ENCODE measurements around the gene RB1.

RB1 gene

GRCh38 chr13:48318821-48319511 is 15.4 kb downstream of the RB1 start:
- Histone ChIP-seq H3K27ac (ENCODE audit: low read depth, low read length, poor library complexity, severe bottlenecking) (no peak overlapping the region), H3F3A (ENCODE audit: insufficient read depth, low read length) (no peaks in the 10 kb centered on the region), H3K9me3 (ENCODE audit: low read length) (peaks cover 8% of the 10 kb centered on the region; the same call in 1 of the 2 replicates), H3K36me3 (ENCODE audit: insufficient read depth, low read length) (peaks cover 51% of the 10 kb centered on the region), H2AFZ (ENCODE audit: low read length) (no peak overlapping the region), H3K27me3 (ENCODE audit: insufficient read depth, low read length) (no peaks in the 10 kb centered on the region), H3K4me3 (ENCODE audit: low read depth, low read length, poor library complexity, severe bottlenecking) (peak overlapping the region; percentile 24), H3K4me1 (ENCODE audit: insufficient read depth, low read length, severe bottlenecking) (no peaks in the 10 kb centered on the region), H3K79me2 (ENCODE audit: insufficient read depth, low read length) (peaks cover 11% of the 10 kb centered on the region), H3K9me2 (ENCODE audit: low read depth, low read length) (no peaks in the 10 kb centered on the region), H4K20me1 (ENCODE audit: insufficient read depth, low read length) (no peaks in the 10 kb centered on the region), H3K9ac (ENCODE audit: low read length) (no peak overlapping the region), H3K4me2 (ENCODE audit: low read length) (peak overlapping the region; percentile 27; the same call in 1 of the 2 replicates)
- TF ChIP-seq CTCF (IDR thresholded peaks at IDR 0.05; ENCODE audit: low read length) (no peak), EZH2 (IDR thresholded peaks at IDR 0.05; ENCODE audit: borderline replicate concordance, low read length) (no peak)

- TF ChIP-seq EZH2 (IDR thresholded peaks at IDR 0.05; ENCODE audit: borderline replicate concordance, low read length) (no peak), CTCF (IDR thresholded peaks at IDR 0.05; ENCODE audit: low read length) (no peak)
- H3K9me3 ChIP-seq (ENCODE audit: low read length), result peaks cover 8% of the 10 kb centered on the region; the same call in 1 of the 2 replicates
- peaks cover 13% of the 10 kb centered on the region for H3K79me2 ChIP-seq (ENCODE audit: insufficient read depth, low read length)
- H3K9ac ChIP-seq (ENCODE audit: low read length), result no peak overlapping the region
- H2AFZ ChIP-seq (ENCODE audit: low read length), result no peak overlapping the region
- H3K27me3 ChIP-seq (ENCODE audit: insufficient read depth, low read length), result no peaks in the 10 kb centered on the region
- H3K4me1 ChIP-seq (ENCODE audit: insufficient read depth, low read length, severe bottlenecking), result no peaks in the 10 kb centered on the region
- peaks cover 48% of the 10 kb centered on the region for H3K36me3 ChIP-seq (ENCODE audit: insufficient read depth, low read length)
- no peaks in the 10 kb centered on the region for H4K20me1 ChIP-seq (ENCODE audit: insufficient read depth, low read length)
- no peak overlapping the region; the same call in 1 of the 2 replicates for H3K4me2 ChIP-seq (ENCODE audit: low read length)
- H3K27ac ChIP-seq (ENCODE audit: low read depth, low read length, poor library complexity, severe bottlenecking), result no peak overlapping the region
- H3K9me2 ChIP-seq (ENCODE audit: low read depth, low read length), result no peaks in the 10 kb centered on the region
- H3K4me3 ChIP-seq (ENCODE audit: low read depth, low read length, poor library complexity, severe bottlenecking), result no peak overlapping the region
- no peaks in the 10 kb centered on the region for H3F3A ChIP-seq (ENCODE audit: insufficient read depth, low read length)
Measured at GRCh38 chr13:48319531-48320398, 16.2 kb downstream of the RB1 start.

GRCh38 chr13:48320399-48320790 is 16.8 kb downstream of the RB1 start:
- no peaks in the 10 kb centered on the region for H3K27me3 ChIP-seq (ENCODE audit: insufficient read depth, low read length)
- peaks cover 41% of the 10 kb centered on the region for H3K36me3 ChIP-seq (ENCODE audit: insufficient read depth, low read length)
- H2AFZ ChIP-seq (ENCODE audit: low read length), result no peak overlapping the region
- no peak overlapping the region for H3K4me3 ChIP-seq (ENCODE audit: low read depth, low read length, poor library complexity, severe bottlenecking)
- no peaks in the 10 kb centered on the region for H3K9me2 ChIP-seq (ENCODE audit: low read depth, low read length)
- H3K27ac ChIP-seq (ENCODE audit: low read depth, low read length, poor library complexity, severe bottlenecking), result no peak overlapping the region
- no peaks in the 10 kb centered on the region for H3K4me1 ChIP-seq (ENCODE audit: insufficient read depth, low read length, severe bottlenecking)
- H4K20me1 ChIP-seq (ENCODE audit: insufficient read depth, low read length), result no peaks in the 10 kb centered on the region
- H3K9ac ChIP-seq (ENCODE audit: low read length), result no peak overlapping the region
- no peak overlapping the region for H3K4me2 ChIP-seq (ENCODE audit: low read length)
- peaks cover 16% of the 10 kb centered on the region for H3K79me2 ChIP-seq (ENCODE audit: insufficient read depth, low read length)
- TF ChIP-seq EZH2 (IDR thresholded peaks at IDR 0.05; ENCODE audit: borderline replicate concordance, low read length) (no peak), CTCF (IDR thresholded peaks at IDR 0.05; ENCODE audit: low read length) (no peak)
- H3F3A ChIP-seq (ENCODE audit: insufficient read depth, low read length), result no peaks in the 10 kb centered on the region
- H3K9me3 ChIP-seq (ENCODE audit: low read length), result peaks cover 8% of the 10 kb centered on the region; the same call in 1 of the 2 replicates
